MM.1S (cell line): ENCODE measurements around the gene MYO9A.
"Not testable (repeated sequence)": the region's sequence is repeated elsewhere in the genome, so short reads cannot be mapped to it uniquely, and the experiment has no call there.

Experiments used
- EZH2 ChIP-seq: fragments of 300-600 bp; sonication (generic); optimal IDR thresholded peaks from 2 replicates; pipeline ENCODE3; 2017; ENCODE audit warnings: low read depth, mild to moderate bottlenecking, antibody characterized with exemption, low read length, mixed read lengths
- EZH2phosphoT487 ChIP-seq: fragments of 300-600 bp; sonication (generic); IDR thresholded peaks from 2 replicates; pipeline ENCODE4 v1.6.1; 2018; ENCODE audit warnings: antibody characterized with exemption, low read length
- TF ChIP-seq, protein P1 (sequence below): fragments of 300-600 bp; sonication (generic); IDR thresholded peaks from 2 replicates; pipeline ENCODE4 v1.5.1; 2016; ENCODE audit warnings: antibody characterized with exemption, low read length, mixed read lengths

DNA sequence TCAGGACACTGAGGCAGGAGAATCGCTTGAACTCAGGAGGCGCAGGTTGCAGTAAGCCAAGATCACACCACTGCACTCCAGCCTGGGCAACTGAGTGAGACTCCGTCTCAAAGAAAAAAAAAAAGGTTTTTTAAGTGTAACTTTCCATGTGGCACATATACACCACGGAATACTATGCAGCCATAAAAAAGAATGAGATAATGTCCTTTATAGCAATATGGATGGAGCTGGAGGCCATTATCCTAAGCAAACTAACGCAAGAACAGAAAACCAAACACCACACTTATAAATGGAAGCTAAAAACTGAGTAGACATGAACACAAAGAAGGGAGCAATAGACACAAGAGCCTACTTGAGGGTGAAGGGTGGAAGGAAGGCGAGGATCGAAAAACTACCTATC is 64.7 kb downstream of the MYO9A start:
- TF ChIP-seq, protein P1, sequence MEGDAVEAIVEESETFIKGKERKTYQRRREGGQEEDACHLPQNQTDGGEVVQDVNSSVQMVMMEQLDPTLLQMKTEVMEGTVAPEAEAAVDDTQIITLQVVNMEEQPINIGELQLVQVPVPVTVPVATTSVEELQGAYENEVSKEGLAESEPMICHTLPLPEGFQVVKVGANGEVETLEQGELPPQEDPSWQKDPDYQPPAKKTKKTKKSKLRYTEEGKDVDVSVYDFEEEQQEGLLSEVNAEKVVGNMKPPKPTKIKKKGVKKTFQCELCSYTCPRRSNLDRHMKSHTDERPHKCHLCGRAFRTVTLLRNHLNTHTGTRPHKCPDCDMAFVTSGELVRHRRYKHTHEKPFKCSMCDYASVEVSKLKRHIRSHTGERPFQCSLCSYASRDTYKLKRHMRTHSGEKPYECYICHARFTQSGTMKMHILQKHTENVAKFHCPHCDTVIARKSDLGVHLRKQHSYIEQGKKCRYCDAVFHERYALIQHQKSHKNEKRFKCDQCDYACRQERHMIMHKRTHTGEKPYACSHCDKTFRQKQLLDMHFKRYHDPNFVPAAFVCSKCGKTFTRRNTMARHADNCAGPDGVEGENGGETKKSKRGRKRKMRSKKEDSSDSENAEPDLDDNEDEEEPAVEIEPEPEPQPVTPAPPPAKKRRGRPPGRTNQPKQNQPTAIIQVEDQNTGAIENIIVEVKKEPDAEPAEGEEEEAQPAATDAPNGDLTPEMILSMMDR: not testable (repeated sequence)
- not testable (repeated sequence) for TF ChIP-seq EZH2phosphoT487, EZH2
